ENCODE data around the gene SLC6A4. TPM values are rescaled to one million over a fixed set of nuclear protein-coding genes. Genes with fewer than 3 reads are reported as not detected.

SLC6A4 gene
- total and polyA plus RNA-seq, 2 of the 8 experiments (the other 6 are each of a cell fraction or from before 2014, with no cell fraction given) = 0.09 to 0.33 TPM

DNA sequence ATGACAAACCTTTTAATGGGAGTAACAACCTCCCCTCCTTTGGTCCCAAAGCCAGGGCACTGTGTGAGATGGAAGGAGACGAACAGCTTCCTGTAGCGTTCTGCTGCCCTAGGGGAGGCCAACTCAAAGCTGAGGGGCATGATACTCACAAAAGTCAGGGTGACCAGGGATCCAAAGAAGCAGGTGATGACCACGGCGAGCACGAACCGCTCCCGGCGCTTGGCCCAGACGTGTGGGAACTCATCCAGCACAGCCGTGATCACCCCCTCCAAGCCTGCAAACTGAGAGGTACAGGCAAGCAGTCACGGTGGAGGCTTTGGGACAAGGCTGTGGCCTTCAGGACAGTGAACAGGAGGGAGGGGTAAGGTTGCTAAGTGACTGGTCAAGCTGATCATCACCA lies 25.1 kb downstream of the SLC6A4 start (continued):
- no peak for TF ChIP-seq E2F6 (IDR thresholded peaks at IDR 0.05)
- no peak for TF ChIP-seq RNF2 (IDR thresholded peaks at IDR 0.05; ENCODE audit: borderline replicate concordance, low read depth, low read length, missing control alignments, poor library complexity, severe bottlenecking)
- TF ChIP-seq JUN (IDR thresholded peaks at IDR 0.05; ENCODE audit: low read depth, low read length) = no peak
- TF ChIP-seq KDM5A (IDR thresholded peaks at IDR 0.05; ENCODE audit: low read length) = no peak
- TF ChIP-seq YY1 (IDR thresholded peaks at IDR 0.05; ENCODE audit: low read depth, low read length) = no peak
- no peak for TF ChIP-seq KDM1A (IDR thresholded peaks at IDR 0.05; ENCODE audit: borderline replicate concordance, low read length)
- no peak for TF ChIP-seq NANOG (IDR thresholded peaks at IDR 0.05; ENCODE audit: insufficient read depth, low read depth, low read length, poor library complexity, severe bottlenecking)
- TF ChIP-seq TCF12 (IDR thresholded peaks at IDR 0.05; ENCODE audit: low read depth, low read length) = no peak

All from H1 (cell line).